Astrocyte (in vitro differentiated cells and primary cell): ENCODE results near the gene CHTOP. TPM values are rescaled to one million over a fixed set of nuclear protein-coding genes. Genes with fewer than 3 reads are reported as not detected.

Experiments
- DNase-seq: peaks from one replicate; pipeline ENCODE4 v3.0.0-alpha.2; 2010; ENCODE audit warnings: low read depth
- FAIRE-seq: peaks from 2 replicates; lab custom pipeline; 2011; peaks lifted over from hg19 to GRCh38; lab: Jason Lieb, UNC
- H2AFZ ChIP-seq: 2 replicates; pipeline ENCODE4 v1.6.0; 2012; ENCODE audit warnings: low read depth, low read length, inconsistent platforms
- H3K27ac ChIP-seq: 2 replicates; pipeline ENCODE4 v1.5.1; 2011; ENCODE audit warnings: low read depth, low read length, inconsistent platforms
- H3K27me3 ChIP-seq: 2 replicates; pipeline ENCODE4 v1.6.0; 2011; ENCODE audit warnings: low read length, inconsistent platforms; ENCODE audit not compliant: insufficient read depth
- H3K36me3 ChIP-seq: 2 replicates; pipeline ENCODE4 v1.5.1; 2011; ENCODE audit warnings: low read length, inconsistent platforms; ENCODE audit not compliant: insufficient read depth
- H3K4me1 ChIP-seq: 2 replicates; pipeline ENCODE4 v1.5.1; 2011; ENCODE audit warnings: low read length, inconsistent platforms; ENCODE audit not compliant: insufficient read depth
- H3K4me2 ChIP-seq: 2 replicates; pipeline ENCODE4 v1.6.0; 2012; ENCODE audit warnings: low read length, inconsistent platforms
- H3K4me3 ChIP-seq: 2 replicates; pipeline ENCODE4 v1.5.1; 2011; ENCODE audit warnings: low read depth, mild to moderate bottlenecking, low read length, inconsistent platforms; ENCODE audit not compliant: insufficient read depth
- H3K79me2 ChIP-seq: 2 replicates; pipeline ENCODE4 v1.6.0; 2012; ENCODE audit warnings: mild to moderate bottlenecking, low read length, inconsistent platforms; ENCODE audit not compliant: insufficient read depth
- H3K9ac ChIP-seq: 2 replicates; pipeline ENCODE4 v1.6.0; 2012; ENCODE audit warnings: mild to moderate bottlenecking, low read length, inconsistent platforms
- H3K9me3 ChIP-seq: 2 replicates; pipeline ENCODE4 v1.5.1; 2012; ENCODE audit warnings: low read depth, mild to moderate bottlenecking, low read length, inconsistent platforms; ENCODE audit not compliant: insufficient read depth
- H4K20me1 ChIP-seq: 2 replicates; pipeline ENCODE4 v1.6.0; 2012; ENCODE audit warnings: low read length, inconsistent platforms; ENCODE audit not compliant: insufficient read depth
- H3K27ac Mint-ChIP-seq: one replicate; pipeline ENCODE4 v1.8.0; 2021; ENCODE audit warnings: mild to moderate bottlenecking, mixed read lengths; ENCODE audit not compliant: unreplicated experiment
- H3K27me3 Mint-ChIP-seq: one replicate; pipeline ENCODE4 v1.8.0; 2021; ENCODE audit warnings: low read depth, mixed read lengths; ENCODE audit not compliant: unreplicated experiment
- H3K36me3 Mint-ChIP-seq: one replicate; pipeline ENCODE4 v1.8.0; 2021; ENCODE audit warnings: low read depth, mixed read lengths; ENCODE audit not compliant: unreplicated experiment
- H3K4me1 Mint-ChIP-seq: one replicate; pipeline ENCODE4 v1.8.0; 2021; ENCODE audit warnings: low read depth, mixed read lengths; ENCODE audit not compliant: unreplicated experiment
- H3K4me3 Mint-ChIP-seq: one replicate; pipeline ENCODE4 v1.8.0; 2021; ENCODE audit warnings: mild to moderate bottlenecking, moderate library complexity, mixed read lengths; ENCODE audit not compliant: unreplicated experiment
- H3K9me3 Mint-ChIP-seq: one replicate; pipeline ENCODE4 v1.8.0; 2021; ENCODE audit warnings: mild to moderate bottlenecking, mixed read lengths; ENCODE audit not compliant: unreplicated experiment
- CTCF ChIP-seq: IDR thresholded peaks from 2 replicates; pipeline ENCODE4 v1.5.1; 2011; ENCODE audit warnings: low read depth, mild to moderate bottlenecking, inconsistent platforms, low read length, moderate library complexity; ENCODE audit not compliant: insufficient read depth
- EZH2 ChIP-seq: IDR thresholded peaks from 2 replicates; pipeline ENCODE4 v1.6.1; 2012; ENCODE audit warnings: mild to moderate bottlenecking, low read length, inconsistent platforms; ENCODE audit not compliant: insufficient read depth
- total RNA-seq: library from RNA; stranded (reverse); gene quantifications from 2 replicates; pipeline ENCODE4 v1.2.1, GENCODE V29; 2021

Gene CHTOP
- total RNA-seq, 1 donor from 2014 or later, result 56.4 TPM

- TF ChIP-seq EZH2, result no peak
- no peak for TF ChIP-seq CTCF
- Mint-ChIP-seq H3K27me3 (no peaks in the 10 kb centered on the region), H3K36me3 (no peaks in the 10 kb centered on the region), H3K4me3 (no peak overlapping the region), H3K4me1 (no peaks in the 10 kb centered on the region), H3K9me3 (no peaks in the 10 kb centered on the region), H3K27ac (no peak overlapping the region)
- no peak overlapping the region for H3K4me2 ChIP-seq
- no peak overlapping the region for H3K9ac ChIP-seq
- peaks cover 7% of the 10 kb centered on the region for H3K4me1 ChIP-seq
- no peaks in the 10 kb centered on the region for H4K20me1 ChIP-seq
- no peak overlapping the region for H3K27ac ChIP-seq
- no peak overlapping the region for H2AFZ ChIP-seq
- H3K4me3 ChIP-seq, result no peak overlapping the region
- no peak for FAIRE-seq
- H3K9me3 ChIP-seq, result no peaks in the 10 kb centered on the region
- H3K27me3 ChIP-seq, result no peaks in the 10 kb centered on the region
- no peak for DNase-seq
- no peaks in the 10 kb centered on the region for H3K36me3 ChIP-seq
- no peaks in the 10 kb centered on the region for H3K79me2 ChIP-seq
Measured at GRCh38 chr1:153588482-153588881, 45.4 kb upstream of the CHTOP start.

DNA sequence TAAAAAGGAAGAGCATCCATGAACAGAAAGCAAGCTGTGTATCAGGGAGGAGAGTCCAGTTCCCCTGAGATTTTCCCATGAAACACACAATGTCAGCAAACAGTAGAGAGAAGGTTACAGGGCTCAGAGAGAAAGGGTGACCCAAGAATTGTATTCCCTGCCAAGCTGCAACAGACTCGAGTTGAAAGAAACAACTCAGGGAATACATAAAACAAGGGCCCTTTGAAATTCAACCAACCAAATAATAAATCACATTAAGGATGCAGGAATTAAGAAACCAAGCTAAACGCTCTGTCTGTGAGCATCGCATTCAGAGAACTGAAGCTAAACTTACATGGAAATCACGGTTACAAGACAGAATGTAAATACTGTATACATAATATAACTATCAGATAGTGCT lies 41.1 kb upstream of the CHTOP start:
- Mint-ChIP-seq H3K9me3 (peaks cover 2% of the 10 kb centered on the region), H3K4me3 (no peak overlapping the region), H3K27ac (no peak overlapping the region), H3K4me1 (peaks cover 3% of the 10 kb centered on the region), H3K27me3 (no peaks in the 10 kb centered on the region), H3K36me3 (no peaks in the 10 kb centered on the region)
- peak overlapping the region; percentile 9 for H3K4me2 ChIP-seq
- no peaks in the 10 kb centered on the region for H3K27me3 ChIP-seq
- peak overlapping the region; percentile 33 for H3K9ac ChIP-seq
- peaks cover 6% of the 10 kb centered on the region for H3K4me1 ChIP-seq
- H3K36me3 ChIP-seq, result no peaks in the 10 kb centered on the region
- FAIRE-seq, result no peak
- no peaks in the 10 kb centered on the region for H4K20me1 ChIP-seq
- no peak overlapping the region for H3K4me3 ChIP-seq
- no peaks in the 10 kb centered on the region for H3K9me3 ChIP-seq
- no peak overlapping the region for H2AFZ ChIP-seq
- no peaks in the 10 kb centered on the region for H3K79me2 ChIP-seq
- H3K27ac ChIP-seq, result no peak overlapping the region
- TF ChIP-seq CTCF (no peak), EZH2 (no peak)
- no peak for DNase-seq

GRCh38 chr1:153597206-153597605 lies 36.7 kb upstream of the CHTOP start:
- no peak for FAIRE-seq
- peaks cover 8% of the 10 kb centered on the region for H3K4me1 Mint-ChIP-seq

More at GRCh38 chr1:153597206-153597605, 36.7 kb upstream of the CHTOP start:
- no peaks in the 10 kb centered on the region for H3K79me2 ChIP-seq
- Mint-ChIP-seq H3K36me3 (no peaks in the 10 kb centered on the region), H3K9me3 (peaks cover 2% of the 10 kb centered on the region), H3K27me3 (no peaks in the 10 kb centered on the region), H3K4me3 (no peak overlapping the region), H3K27ac (peak overlapping the region; percentile 67)
- peak; percentile 59 for DNase-seq
- H3K27me3 ChIP-seq, result no peaks in the 10 kb centered on the region
- H3K4me2 ChIP-seq, result no peak overlapping the region
- peaks cover 20% of the 10 kb centered on the region for H3K4me1 ChIP-seq
- TF ChIP-seq CTCF (no peak), EZH2 (no peak)
- H3K36me3 ChIP-seq, result no peaks in the 10 kb centered on the region
- no peaks in the 10 kb centered on the region for H3K9me3 ChIP-seq
- no peak overlapping the region for H2AFZ ChIP-seq
- no peak overlapping the region for H3K27ac ChIP-seq
- no peak overlapping the region for H3K4me3 ChIP-seq
- H4K20me1 ChIP-seq, result no peaks in the 10 kb centered on the region
- H3K9ac ChIP-seq, result no peak overlapping the region
